Heart left ventricle (tissue), 16 donors: ENCODE measurements around the gene ESYT2. TPM values are rescaled to one million over a fixed set of nuclear protein-coding genes. Genes with fewer than 3 reads are reported as not detected.

ENCODE experiments used
- ATAC-seq, 4 donors: fragments of 200-7000 bp; cut with Tn5 transposase; one replicate each; pipeline ENCODE4 v1.9.1; 2020 to 2022; ENCODE audit warnings: moderate library complexity in 4 of 4, mild to moderate bottlenecking in 3 of 4, moderate number of reproducible peaks in 1 of 4
- DNase-seq, 5 donors: peaks; one replicate each; pipeline ENCODE4 v3.0.0-alpha.2; 2020
- H3K27ac ChIP-seq, 12 donors: fragments of 200-600 bp; sonication (generic) in 4 of 12; one replicate each; pipeline versions ENCODE4 v1.5.0 to v1.8.0; 2016 to 2022; ENCODE audit warnings: mild to moderate bottlenecking in 2 of 12
- H3K27me3 ChIP-seq, 9 donors: fragments of 200-600 bp; sonication (generic) in 2 of 9; one replicate each; pipeline versions ENCODE4 v1.5.1 to v1.8.0; 2016 to 2022; ENCODE audit warnings: mild to moderate bottlenecking in 3 of 9
- H3K36me3 ChIP-seq, 9 donors: fragments of 200-600 bp; sonication (generic) in 2 of 9; one replicate each; pipeline versions ENCODE4 v1.5.0 to v1.8.0; 2018 to 2022; ENCODE audit warnings: mild to moderate bottlenecking in 2 of 9
- H3K4me1 ChIP-seq, 12 donors: fragments of 200-600 bp; sonication (generic) in 4 of 12; one replicate each; pipeline versions ENCODE4 v1.5.0 to v1.8.0; 2016 to 2022; ENCODE audit warnings: mild to moderate bottlenecking in 3 of 12
- H3K4me3 ChIP-seq, 12 donors: fragments of 200-600 bp; sonication (generic) in 4 of 12; one replicate each; pipeline versions ENCODE4 v1.5.0 to v1.8.0; 2017 to 2022; ENCODE audit warnings: mild to moderate bottlenecking in 9 of 12, moderate library complexity in 4 of 12
- H3K9me3 ChIP-seq, 12 donors: fragments of 200-600 bp; sonication (generic) in 4 of 12; one replicate each; pipeline versions ENCODE4 v1.5.0 to v1.8.0; 2016 to 2022; ENCODE audit warnings: mild to moderate bottlenecking in 1 of 12
- POLR2A ChIP-seq, 2 donors: fragments of 450-650 bp; IDR thresholded peaks; one replicate each; pipeline ENCODE4 v1.6.1; 2017; ENCODE audit warnings: antibody characterized with exemption in 2 of 2, mild to moderate bottlenecking in 2 of 2, moderate library complexity in 2 of 2
- WGBS, 4 donors: extraction: QIAGEN DNeasy Blood & Tissue Kit in 2 of 4; methylation state at CpG; one replicate each; pipeline versions ENCODE4 v1.1.5 to v1.1.7; 2013 to 2018; 5-methylcytosine and 5-hydroxymethylcytosine counted together
- intact Hi-C, 10 donors: fragments of 100-400 bp; cut with DNase I; formaldehyde crosslinking; loops; one replicate each; pipeline versions ENCODE4 v1.11.1 to v1.14.2; 2022
- polyA plus RNA-seq, 2 donors: library from polyadenylated mRNA; stranded (reverse); fragments of 200-250 nt; gene quantifications; one replicate each; pipeline ENCODE4 v1.2.3, GENCODE V29; 2013
- total RNA-seq, 9 donors: library from RNA; depleted of rRNA in 2 of 9; stranded (reverse); fragments of >200 nt in 2 of 9; fragmentation: NEBNext Ultra II Directional in 3 of 9; extraction: Animal tissue kit (Norgen Biotek cat#: 25700) in 3 of 9; gene quantifications; one replicate each; pipeline versions ENCODE4 v1.1.0 to v1.2.4, GENCODE V29; 2016 to 2023
- TF ChIP-seq, protein P1 (sequence below), 12 donors: fragments of 200-600 bp; sonication (generic) in 4 of 12; IDR thresholded peaks; one replicate each; pipeline versions ENCODE4 v1.5.0 to v1.8.0; 2018 to 2022; ENCODE audit warnings: antibody characterized with exemption in 12 of 12, mild to moderate bottlenecking in 5 of 12
- donor health status: ischemic (EF 13 %, LVEDD 7.1; RV severe dilation, severe dysfunction).
- donor health status: healthy with polysubstance abuse.
- donor health status: DM: no; HTN: yes; CAD: no.
- donor health status: DM: no; HTN: no; CAD: no.
- donor health status: ischemic (EF 25% LVEDD 6.9; RV normal size, moderate dysfunction).
- donor health status: ischemic (EF 25% LVEDD 5.7; RV mildly dilated, moderate dysfunction).
- donor health status: healthy.
- donor health status: DM: yes; HTN: yes; CAD: no.
- donor health status: ischemic (EF 35%, LVEDD 5.7; RV mildly dilated, moderate dysfunction).
- donor health status: nonischemic (EF 11% LVEDD 7.7; RV severe dilation, severe dysfunction).
- donor health status: DM: yes; HTN: yes; CAD: no.
- donor health status: PGD.
- donor health status: ischemic (EF 29% LVEDD 5.4; RV normal size, mild dysfunction).
- donor health status: nonischemic (EF 23%, LVEDD 6.1; RV moderate dilation, normal function).

The ESYT2 gene
- total and polyA plus RNA-seq, 11 donors, result 16.2 to 91.8 (median 49.8) TPM

DNA sequence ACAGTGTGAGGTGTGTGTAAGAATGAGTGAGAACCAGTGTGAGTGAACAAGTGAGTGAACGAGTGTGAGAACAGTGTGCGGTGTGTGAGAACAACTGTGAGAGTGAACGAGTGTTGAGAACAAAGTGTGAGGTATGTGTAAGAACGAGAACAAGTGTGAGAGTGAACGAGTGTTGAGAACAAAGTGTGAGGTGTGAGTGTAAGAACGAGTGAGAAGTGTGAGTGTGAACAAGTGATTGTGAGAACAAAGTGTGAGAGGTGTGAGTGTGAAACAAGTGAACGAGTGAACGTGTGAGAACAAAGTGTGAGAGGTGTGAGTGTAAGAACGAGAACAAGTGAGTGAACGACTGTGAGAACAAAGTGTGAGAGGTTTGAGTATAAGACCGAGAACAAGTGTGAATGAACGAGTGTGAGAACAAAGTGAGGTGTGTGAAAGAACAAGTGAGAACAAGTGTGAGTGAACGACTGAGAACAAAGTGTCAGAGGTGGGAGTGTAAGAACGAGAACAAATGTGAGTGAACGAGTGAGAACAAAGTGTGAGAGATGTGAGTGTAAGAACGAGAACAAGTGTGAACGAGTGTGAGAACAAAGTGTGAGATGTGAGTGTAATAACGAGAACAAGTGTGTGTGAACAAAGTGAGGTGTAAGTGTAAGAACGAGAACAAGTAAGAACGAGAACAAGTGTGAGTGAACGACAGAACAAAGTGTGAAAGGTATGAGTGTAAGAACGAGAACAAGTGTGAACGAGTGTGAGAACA is 47.9 kb downstream of the ESYT2 start:
- 91 to 97% (median 94%) methylated on average over 23 of the region's 23 CpGs for WGBS, 4 donors
- intact Hi-C loops, result loop anchor here in 9 of 10 donors (5.0 to 10.0 kb wide), 5 partner anchors 36 to 196 kb away; partner anchors contain the start of gene ESYT2 (in 4 of the 9)

DNA sequence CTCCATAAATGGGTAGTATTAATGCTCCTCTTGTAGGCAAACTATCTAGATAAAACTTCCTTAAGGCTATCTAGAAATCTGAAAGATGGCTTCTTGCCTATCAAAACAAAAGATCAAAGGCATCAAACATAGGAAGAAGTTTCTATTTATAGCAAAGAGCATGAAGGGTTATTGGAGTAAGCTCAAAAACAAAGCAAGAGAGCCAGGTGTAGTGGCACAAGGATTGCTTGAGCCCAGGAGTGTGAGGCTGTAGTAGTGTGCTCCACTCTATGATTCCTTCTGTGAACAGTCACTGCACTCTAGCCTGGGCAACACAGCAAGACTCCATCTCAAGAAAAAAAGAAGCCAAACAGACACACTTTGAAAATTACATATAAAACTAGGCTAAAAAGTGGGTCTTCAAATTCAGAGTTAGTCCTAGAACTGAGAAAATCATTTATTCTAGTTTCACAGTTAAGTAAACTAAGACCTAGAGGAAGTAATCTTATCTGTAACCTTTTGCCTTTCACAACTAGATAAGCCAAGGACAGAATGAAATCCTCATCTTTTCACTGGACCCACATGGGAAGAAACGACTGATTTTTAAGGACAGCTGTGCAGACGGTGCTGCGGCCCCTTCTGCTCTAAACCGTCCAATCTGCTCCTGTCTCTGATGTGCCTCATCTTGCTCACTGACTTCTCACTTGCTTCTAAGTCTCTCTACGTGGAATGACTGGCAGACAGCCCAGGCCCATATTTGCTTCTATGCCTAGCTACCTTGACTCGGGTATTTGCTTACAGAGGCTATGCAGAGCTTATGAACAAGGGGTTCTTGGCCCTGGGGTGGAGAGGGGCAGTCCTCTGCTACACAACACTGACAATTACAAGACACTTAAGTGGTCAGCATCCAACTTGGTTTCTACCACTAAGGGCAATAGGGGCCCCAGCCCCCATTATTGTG is 50.0 kb downstream of the ESYT2 start:
- TF ChIP-seq, protein P1, sequence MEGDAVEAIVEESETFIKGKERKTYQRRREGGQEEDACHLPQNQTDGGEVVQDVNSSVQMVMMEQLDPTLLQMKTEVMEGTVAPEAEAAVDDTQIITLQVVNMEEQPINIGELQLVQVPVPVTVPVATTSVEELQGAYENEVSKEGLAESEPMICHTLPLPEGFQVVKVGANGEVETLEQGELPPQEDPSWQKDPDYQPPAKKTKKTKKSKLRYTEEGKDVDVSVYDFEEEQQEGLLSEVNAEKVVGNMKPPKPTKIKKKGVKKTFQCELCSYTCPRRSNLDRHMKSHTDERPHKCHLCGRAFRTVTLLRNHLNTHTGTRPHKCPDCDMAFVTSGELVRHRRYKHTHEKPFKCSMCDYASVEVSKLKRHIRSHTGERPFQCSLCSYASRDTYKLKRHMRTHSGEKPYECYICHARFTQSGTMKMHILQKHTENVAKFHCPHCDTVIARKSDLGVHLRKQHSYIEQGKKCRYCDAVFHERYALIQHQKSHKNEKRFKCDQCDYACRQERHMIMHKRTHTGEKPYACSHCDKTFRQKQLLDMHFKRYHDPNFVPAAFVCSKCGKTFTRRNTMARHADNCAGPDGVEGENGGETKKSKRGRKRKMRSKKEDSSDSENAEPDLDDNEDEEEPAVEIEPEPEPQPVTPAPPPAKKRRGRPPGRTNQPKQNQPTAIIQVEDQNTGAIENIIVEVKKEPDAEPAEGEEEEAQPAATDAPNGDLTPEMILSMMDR (IDR thresholded peaks at IDR 0.05), result no peak
- no peak for TF ChIP-seq POLR2A (IDR thresholded peaks at IDR 0.05)
- Histone ChIP-seq H3K36me3 (peaks cover 0 to 81% (median 56%) of the 10 kb centered on the region in 9 donors), H3K4me1 (peaks cover 0 to 46% (median 35%) of the 10 kb centered on the region in 12 donors), H3K27ac (peak overlapping the region in 5 of 12 donors; percentile 5 to 62 (median 15)), H3K27me3 (no peaks in the 10 kb centered on the region), H3K9me3 (no peaks in the 10 kb centered on the region), H3K4me3 (no peak overlapping the region)
- ATAC-seq (no peak), DNase-seq (no peak)
- intact Hi-C loops, result loop anchor here in 1 of 10 donors (10.0 kb wide), 1 partner anchor 185 kb away; no protein-coding TSS in a partner anchor
- WGBS, 4 donors, result 38 to 51% (median 46%) methylated on average over 6 of the region's 6 CpGs

More for the DNA sequence above, 47.9 kb downstream of the ESYT2 start:
- no peak for DNase-seq
- H3K9me3 ChIP-seq, result no peaks in the 10 kb centered on the region
- ATAC-seq, result no peak
- TF ChIP-seq POLR2A (IDR thresholded peaks at IDR 0.05), result no peak
- peak overlapping the region in 1 of 12 donors; percentile 62 for H3K27ac ChIP-seq
- H3K27me3 ChIP-seq, result no peaks in the 10 kb centered on the region
- H3K36me3 ChIP-seq, result peaks cover 0 to 80% (median 50%) of the 10 kb centered on the region in 9 donors
- no peak overlapping the region for H3K4me3 ChIP-seq
- peaks cover 0 to 67% (median 36%) of the 10 kb centered on the region in 12 donors for H3K4me1 ChIP-seq

DNA sequence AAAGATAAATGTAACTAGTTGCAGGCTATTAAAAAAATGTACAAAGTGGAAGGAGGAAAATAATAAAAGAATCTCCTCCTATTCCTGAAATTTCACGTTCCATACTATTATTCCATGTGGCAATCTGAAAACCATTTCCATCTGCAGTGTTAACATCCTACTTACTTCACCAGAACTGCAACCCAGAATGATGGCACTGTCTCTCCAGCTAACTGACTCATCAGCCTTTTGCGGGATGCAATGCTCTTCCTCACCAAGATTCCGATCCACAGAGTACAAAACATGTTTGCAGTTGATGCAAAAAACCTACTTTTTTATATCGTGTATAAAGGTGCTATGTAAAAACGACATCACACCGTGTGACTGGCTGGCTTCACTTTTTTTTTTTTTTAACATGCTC is 50.8 kb downstream of the ESYT2 start:
- TF ChIP-seq, protein P1 (IDR thresholded peaks at IDR 0.05), result no peak
- no peak for TF ChIP-seq POLR2A (IDR thresholded peaks at IDR 0.05)

DNA sequence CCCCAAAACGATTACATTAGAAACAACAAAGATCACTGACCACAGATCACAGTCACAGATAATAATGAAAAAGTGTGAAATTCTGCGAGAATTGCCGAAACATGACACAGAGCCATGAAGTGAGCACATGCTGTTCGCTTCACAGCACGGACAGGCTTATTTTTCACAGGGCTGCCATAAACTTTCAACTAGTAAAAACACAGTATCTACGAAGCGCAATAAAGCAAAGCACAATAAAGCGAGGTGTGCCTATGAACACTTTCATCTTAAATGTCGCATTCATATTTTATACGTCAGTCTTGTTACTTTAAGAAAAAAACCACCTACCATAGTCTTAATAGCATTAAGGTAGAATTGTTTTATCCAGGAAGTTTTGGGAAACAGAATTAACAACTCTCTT is 51.5 kb downstream of the ESYT2 start:
- peaks cover 0 to 78% (median 55%) of the 10 kb centered on the region in 9 donors for H3K36me3 ChIP-seq
- no peak overlapping the region for H3K4me3 ChIP-seq
- peak overlapping the region in 1 of 12 donors; percentile 36 for H3K27ac ChIP-seq
- DNase-seq, result no peak
- no peaks in the 10 kb centered on the region for H3K27me3 ChIP-seq
- no peak for ATAC-seq
- H3K4me1 ChIP-seq, result peaks cover 0 to 31% (median 23%) of the 10 kb centered on the region in 12 donors
- TF ChIP-seq POLR2A (IDR thresholded peaks at IDR 0.05), result no peak
- TF ChIP-seq, protein P1 (IDR thresholded peaks at IDR 0.05), result no peak
- intact Hi-C loops, result loop anchor here in 1 of 10 donors (10.0 kb wide), 1 partner anchor 187 kb away; no protein-coding TSS in a partner anchor
- WGBS, 4 donors, result 87 to 92% (median 91%) methylated on average over 10 of the region's 10 CpGs
- H3K9me3 ChIP-seq, result no peaks in the 10 kb centered on the region

More for the DNA sequence above, 50.8 kb downstream of the ESYT2 start:
- peaks cover 0 to 37% (median 28%) of the 10 kb centered on the region in 12 donors for H3K4me1 ChIP-seq
- H3K4me3 ChIP-seq, result no peak overlapping the region
- H3K9me3 ChIP-seq, result no peaks in the 10 kb centered on the region
- no peak for ATAC-seq
- WGBS, 4 donors, result 76 to 89% (median 79%) methylated on average over 6 of the region's 6 CpGs
- intact Hi-C loops, result loop anchor here in 1 of 10 donors (10.0 kb wide), 1 partner anchor 186 kb away; no protein-coding TSS in a partner anchor
- H3K36me3 ChIP-seq, result peaks cover 0 to 78% (median 50%) of the 10 kb centered on the region in 9 donors
- H3K27me3 ChIP-seq, result no peaks in the 10 kb centered on the region
- peak overlapping the region in 3 of 12 donors; percentile 5 to 62 (median 5) for H3K27ac ChIP-seq
- no peak for DNase-seq
